OCI-LY3 (cell line): ENCODE results near the gene TMEM132D.

ENCODE experiments used
- H2AFZ ChIP-seq: fragments of 200-600, 300-600 bp; shearing (Covaris generic); 2 replicates; pipeline ENCODE4 v1.6.0; 2014; ENCODE audit warnings: antibody characterized with exemption, low read depth, low read length
- H3K27ac ChIP-seq: fragments of 200-600, 300-600 bp; sonication (generic); 2 replicates; pipeline ENCODE4 v1.5.1; 2014; ENCODE audit warnings: mild to moderate bottlenecking, low read length, moderate library complexity, mixed read lengths
- H3K27me3 ChIP-seq: fragments of 200-600, 300-600 bp; sonication (generic); 2 replicates; pipeline ENCODE4 v1.6.1; 2014; ENCODE audit warnings: low read depth, low read length, mixed read lengths
- H3K36me3 ChIP-seq: fragments of 200-600, 300-600 bp; sonication (generic); replicated peaks from 2 replicates; pipeline ENCODE3; 2014; ENCODE audit warnings: low read depth, low read length, mixed read lengths
- H3K4me1 ChIP-seq: fragments of 300-600, 200-600 bp; sonication (generic); 2 replicates; pipeline ENCODE4 v1.6.1; 2014; ENCODE audit warnings: low read length, mixed read lengths
- H3K4me2 ChIP-seq: fragments of 200-600, 300-600 bp; sonication (generic); 2 replicates; pipeline ENCODE4 v1.6.1; 2014; ENCODE audit warnings: low read length, mixed read lengths
- H3K4me3 ChIP-seq: fragments of 300-600, 200-600 bp; sonication (generic); 2 replicates; pipeline ENCODE4 v1.5.1; 2014; ENCODE audit warnings: antibody characterized with exemption, mild to moderate bottlenecking, low read length, moderate library complexity
- H3K79me2 ChIP-seq: fragments of 300-600, 200-600 bp; shearing (Covaris generic); 2 replicates; pipeline ENCODE4 v1.6.1; 2014; ENCODE audit warnings: mild to moderate bottlenecking, low read length, mixed read lengths
- H3K9ac ChIP-seq: fragments of 300-600, 200-600 bp; shearing (Covaris generic); 2 replicates; pipeline ENCODE4 v1.6.0; 2014; ENCODE audit warnings: mild to moderate bottlenecking, low read length, moderate library complexity
- H3K9me3 ChIP-seq: fragments of 200-600, 300-600 bp; shearing (Covaris generic); 2 replicates; pipeline ENCODE4 v1.6.1; 2014; ENCODE audit warnings: low read length, mixed read lengths; ENCODE audit not compliant: insufficient read depth
- H4K20me1 ChIP-seq: fragments of 200-600, 300-600 bp; sonication (generic); 2 replicates; pipeline ENCODE4 v1.6.1; 2016; ENCODE audit warnings: low read length, mixed read lengths; ENCODE audit not compliant: insufficient read depth
- EZH2phosphoT487 ChIP-seq: fragments of 200-600 bp; shearing (Covaris generic); IDR thresholded peaks from 2 replicates; pipeline ENCODE4 v1.6.1; 2018; ENCODE audit warnings: antibody characterized with exemption, mixed run types, low read depth
- TF ChIP-seq, protein P1 (sequence below): fragments of 200-600, 300-600 bp; sonication (generic); IDR thresholded peaks from 2 replicates; pipeline ENCODE4 v1.5.1; 2014; ENCODE audit warnings: antibody characterized with exemption, low read length, low read depth

TMEM132D gene

DNA sequence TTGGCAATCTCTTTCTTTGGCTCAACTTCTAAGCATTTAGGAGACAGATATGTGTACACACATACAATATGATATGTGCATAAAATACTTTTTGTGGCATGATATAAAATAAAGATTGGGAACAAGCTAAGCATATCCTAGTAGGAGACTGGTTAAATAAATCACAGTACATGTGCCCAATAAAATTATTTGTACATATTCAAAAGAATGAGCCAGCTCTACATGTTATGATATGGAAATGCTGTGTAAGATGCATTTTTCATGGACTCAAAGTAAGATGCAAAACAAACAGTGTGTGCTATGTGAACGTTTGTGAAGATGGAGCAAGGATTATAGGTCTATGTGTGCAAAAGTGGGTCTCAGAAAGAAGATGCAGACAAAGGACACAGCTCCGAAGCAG lies 311.4 kb downstream of the TMEM132D start:
- H3K9me3 ChIP-seq = no peaks in the 10 kb centered on the region
- no peaks in the 10 kb centered on the region for H3K4me1 ChIP-seq
- no peak overlapping the region for H3K4me2 ChIP-seq
- no peak overlapping the region for H2AFZ ChIP-seq
- no peak overlapping the region for H3K9ac ChIP-seq
- no peak overlapping the region for H3K27ac ChIP-seq
- TF ChIP-seq, protein P1, sequence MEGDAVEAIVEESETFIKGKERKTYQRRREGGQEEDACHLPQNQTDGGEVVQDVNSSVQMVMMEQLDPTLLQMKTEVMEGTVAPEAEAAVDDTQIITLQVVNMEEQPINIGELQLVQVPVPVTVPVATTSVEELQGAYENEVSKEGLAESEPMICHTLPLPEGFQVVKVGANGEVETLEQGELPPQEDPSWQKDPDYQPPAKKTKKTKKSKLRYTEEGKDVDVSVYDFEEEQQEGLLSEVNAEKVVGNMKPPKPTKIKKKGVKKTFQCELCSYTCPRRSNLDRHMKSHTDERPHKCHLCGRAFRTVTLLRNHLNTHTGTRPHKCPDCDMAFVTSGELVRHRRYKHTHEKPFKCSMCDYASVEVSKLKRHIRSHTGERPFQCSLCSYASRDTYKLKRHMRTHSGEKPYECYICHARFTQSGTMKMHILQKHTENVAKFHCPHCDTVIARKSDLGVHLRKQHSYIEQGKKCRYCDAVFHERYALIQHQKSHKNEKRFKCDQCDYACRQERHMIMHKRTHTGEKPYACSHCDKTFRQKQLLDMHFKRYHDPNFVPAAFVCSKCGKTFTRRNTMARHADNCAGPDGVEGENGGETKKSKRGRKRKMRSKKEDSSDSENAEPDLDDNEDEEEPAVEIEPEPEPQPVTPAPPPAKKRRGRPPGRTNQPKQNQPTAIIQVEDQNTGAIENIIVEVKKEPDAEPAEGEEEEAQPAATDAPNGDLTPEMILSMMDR = no peak
- no peak for TF ChIP-seq EZH2phosphoT487
- H4K20me1 ChIP-seq = no peaks in the 10 kb centered on the region
- H3K79me2 ChIP-seq = no peaks in the 10 kb centered on the region
- no peaks in the 10 kb centered on the region for H3K27me3 ChIP-seq
- no peaks in the 10 kb centered on the region for H3K36me3 ChIP-seq
- no peak overlapping the region for H3K4me3 ChIP-seq

DNA sequence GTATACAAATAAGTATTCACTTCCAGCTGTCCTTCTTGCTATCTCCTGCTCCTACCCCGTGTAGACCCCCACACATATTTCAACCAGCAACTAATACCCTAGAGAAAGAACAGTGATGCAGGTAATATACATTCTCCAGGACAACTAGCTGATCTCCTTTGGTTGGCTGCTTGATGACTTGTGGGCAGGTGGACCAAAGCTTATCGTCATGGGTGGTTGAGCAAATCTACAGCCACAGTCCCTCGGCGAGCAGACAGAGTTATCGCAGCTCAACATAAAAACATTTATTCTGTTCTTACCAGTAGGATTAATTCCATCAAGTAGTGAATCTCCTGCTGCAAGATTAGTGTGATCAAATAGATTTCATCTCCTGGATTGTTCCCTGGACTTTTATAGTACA lies 314.3 kb downstream of the TMEM132D start:
- Histone ChIP-seq H4K20me1 (no peaks in the 10 kb centered on the region), H3K27me3 (no peaks in the 10 kb centered on the region), H3K79me2 (no peaks in the 10 kb centered on the region), H2AFZ (no peak overlapping the region), H3K27ac (no peak overlapping the region), H3K9ac (no peak overlapping the region), H3K4me2 (no peak overlapping the region), H3K36me3 (no peaks in the 10 kb centered on the region), H3K4me3 (no peak overlapping the region), H3K9me3 (no peaks in the 10 kb centered on the region), H3K4me1 (no peaks in the 10 kb centered on the region)
- TF ChIP-seq, protein P1 = no peak
- TF ChIP-seq EZH2phosphoT487 = no peak

DNA sequence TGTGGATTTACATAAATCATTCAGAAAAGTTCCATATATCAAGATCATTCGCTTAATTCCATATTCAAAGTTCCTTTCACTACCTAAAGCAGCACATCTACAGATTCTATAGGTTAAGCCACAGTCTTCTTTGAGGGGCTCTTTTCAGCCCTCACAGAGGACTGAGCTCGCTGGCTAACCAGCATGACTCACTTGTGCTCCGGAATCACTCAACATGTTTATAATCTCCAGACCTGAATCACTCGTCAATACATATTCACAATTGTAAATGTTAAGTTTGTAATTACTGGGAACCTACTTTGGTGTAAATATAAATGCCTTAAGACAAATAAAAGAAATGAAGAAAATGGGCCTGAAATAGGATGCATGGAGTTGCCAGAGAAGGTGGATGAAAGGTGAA lies 315.7 kb downstream of the TMEM132D start:
- Histone ChIP-seq H3K36me3 (no peaks in the 10 kb centered on the region), H3K4me3 (no peak overlapping the region), H3K27ac (no peak overlapping the region), H3K9ac (no peak overlapping the region), H3K9me3 (no peaks in the 10 kb centered on the region), H3K27me3 (no peaks in the 10 kb centered on the region), H4K20me1 (no peaks in the 10 kb centered on the region), H2AFZ (no peak overlapping the region), H3K4me2 (no peak overlapping the region), H3K79me2 (no peaks in the 10 kb centered on the region), H3K4me1 (no peaks in the 10 kb centered on the region)
- no peak for TF ChIP-seq EZH2phosphoT487
- TF ChIP-seq, protein P1 = no peak

DNA sequence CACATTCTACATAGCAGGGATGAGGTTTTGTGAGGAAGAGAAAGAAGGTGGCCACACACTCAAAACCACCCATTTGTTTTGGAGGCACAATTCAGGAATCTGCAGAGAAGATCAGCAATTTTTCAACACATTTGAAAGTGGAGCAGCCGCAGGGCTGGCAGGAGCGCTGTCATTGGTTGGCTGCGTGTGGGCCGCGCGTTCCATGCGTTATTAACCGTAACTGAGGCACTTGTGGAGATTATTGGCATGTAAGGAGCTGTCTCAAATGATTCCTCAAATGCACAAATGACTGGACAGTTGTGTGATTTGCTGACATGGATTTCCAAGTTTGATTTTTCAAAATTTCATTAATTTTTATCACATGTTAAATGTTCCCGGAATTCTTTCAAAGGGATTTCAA lies 318.5 kb downstream of the TMEM132D start:
- Histone ChIP-seq H3K36me3 (no peaks in the 10 kb centered on the region), H2AFZ (no peak overlapping the region), H3K9ac (no peak overlapping the region), H3K27ac (no peak overlapping the region), H4K20me1 (no peaks in the 10 kb centered on the region), H3K79me2 (no peaks in the 10 kb centered on the region), H3K4me2 (no peak overlapping the region), H3K4me1 (no peaks in the 10 kb centered on the region), H3K9me3 (no peaks in the 10 kb centered on the region), H3K27me3 (no peaks in the 10 kb centered on the region), H3K4me3 (no peak overlapping the region)
- TF ChIP-seq EZH2phosphoT487 = no peak
- TF ChIP-seq, protein P1 = no peak
